Hepatocyte (in vitro differentiated cells): ENCODE results near the gene NT5C. TPM values are rescaled to one million over a fixed set of nuclear protein-coding genes. Genes with fewer than 3 reads are reported as not detected.
A peak's percentile ranks its signal among the peaks of the same experiment; 100 is the strongest.

ENCODE experiments used
- DNase-seq: peaks from one replicate; pipeline ENCODE4 v3.0.0-alpha.2; 2016; ENCODE audit warnings: low spot score
- H2AFZ ChIP-seq: fragments of 200-600 bp; sonication (generic); 2 replicates; pipeline ENCODE4 v1.6.0; 2016; ENCODE audit warnings: antibody characterized with exemption, mild to moderate bottlenecking
- H3K27ac ChIP-seq: fragments of 200-600 bp; sonication (generic); 2 replicates; pipeline ENCODE4 v1.5.1; 2016; ENCODE audit warnings: mild to moderate bottlenecking
- H3K27me3 ChIP-seq: fragments of 200-600 bp; sonication (generic); 2 replicates; pipeline ENCODE4 v1.6.1; 2016
- H3K36me3 ChIP-seq: fragments of 200-600 bp; sonication (generic); replicated peaks from 2 replicates; pipeline ENCODE4 v1.5.1; 2016; ENCODE audit warnings: low read depth; ENCODE audit not compliant: insufficient read depth
- H3K4me1 ChIP-seq: fragments of 200-600 bp; sonication (generic); 2 replicates; pipeline ENCODE4 v1.5.1; 2016; ENCODE audit warnings: mild to moderate bottlenecking, moderate library complexity; ENCODE audit not compliant: insufficient read depth
- H3K4me2 ChIP-seq: fragments of 200-600 bp; sonication (generic); 2 replicates; pipeline ENCODE4 v1.6.0; 2016
- H3K4me3 ChIP-seq: fragments of 200-600 bp; sonication (generic); 2 replicates; pipeline ENCODE4 v1.5.1; 2016; ENCODE audit warnings: mild to moderate bottlenecking
- H3K79me2 ChIP-seq: fragments of 200-600 bp; sonication (generic); 2 replicates; pipeline ENCODE4 v1.6.0; 2017; ENCODE audit warnings: mild to moderate bottlenecking
- H3K9me2 ChIP-seq: fragments of 200-600 bp; sonication (generic); replicated peaks from 2 replicates; pipeline ENCODE4 v1.6.0; 2017; ENCODE audit warnings: mild to moderate bottlenecking; ENCODE audit not compliant: insufficient read depth
- H3K9me3 ChIP-seq: fragments of 200-600 bp; sonication (generic); 2 replicates; pipeline ENCODE4 v1.5.1; 2016; ENCODE audit warnings: low read depth, mild to moderate bottlenecking
- H4K20me1 ChIP-seq: fragments of 200-600 bp; sonication (generic); 2 replicates; pipeline ENCODE4 v1.6.0; 2016; ENCODE audit warnings: mild to moderate bottlenecking; ENCODE audit not compliant: insufficient read depth, poor library complexity, severe bottlenecking
- EZH2 ChIP-seq: fragments of 200-600 bp; sonication (generic); IDR thresholded peaks from 2 replicates; pipeline ENCODE4 v1.6.1; 2016; ENCODE audit warnings: antibody characterized with exemption, mild to moderate bottlenecking, borderline replicate concordance
- EZH2phosphoT487 ChIP-seq: fragments of 200-600 bp; sonication (generic); IDR thresholded peaks from one replicate; pipeline ENCODE4 v1.6.1; 2018; ENCODE audit warnings: antibody characterized with exemption, mild to moderate bottlenecking, low read depth, moderate library complexity; ENCODE audit not compliant: unreplicated experiment, severe bottlenecking
- WGBS: methylation state at CpG from one replicate; pipeline ENCODE4 v1.1.6; 2016; ENCODE audit warnings: low lambda C conversion rate; ENCODE audit errors: missing lambda C conversion rate; 5-methylcytosine and 5-hydroxymethylcytosine counted together
- polyA plus RNA-seq: library from polyadenylated mRNA; unstranded; fragments of >200 nt; fragmentation: Nextera tagmentation; extraction: Ambion mirVana; gene quantifications from 2 replicates; pipeline ENCODE4 v1.2.1, GENCODE V29; 2016
- total RNA-seq: library from RNA; depleted of rRNA; stranded (reverse); fragments of >200 nt; gene quantifications from 2 replicates; pipeline ENCODE4 v1.2.3, GENCODE V29; 2014
- TF ChIP-seq, protein P1 (sequence below): fragments of 200-600 bp; sonication (generic); IDR thresholded peaks from 2 replicates; pipeline ENCODE4 v1.5.1; 2016; ENCODE audit warnings: antibody characterized with exemption, mild to moderate bottlenecking; ENCODE audit not compliant: poor library complexity

The NT5C gene
- total and polyA plus RNA-seq, 2 experiments from 2014 or later: 46.3 to 73.3 TPM

DNA sequence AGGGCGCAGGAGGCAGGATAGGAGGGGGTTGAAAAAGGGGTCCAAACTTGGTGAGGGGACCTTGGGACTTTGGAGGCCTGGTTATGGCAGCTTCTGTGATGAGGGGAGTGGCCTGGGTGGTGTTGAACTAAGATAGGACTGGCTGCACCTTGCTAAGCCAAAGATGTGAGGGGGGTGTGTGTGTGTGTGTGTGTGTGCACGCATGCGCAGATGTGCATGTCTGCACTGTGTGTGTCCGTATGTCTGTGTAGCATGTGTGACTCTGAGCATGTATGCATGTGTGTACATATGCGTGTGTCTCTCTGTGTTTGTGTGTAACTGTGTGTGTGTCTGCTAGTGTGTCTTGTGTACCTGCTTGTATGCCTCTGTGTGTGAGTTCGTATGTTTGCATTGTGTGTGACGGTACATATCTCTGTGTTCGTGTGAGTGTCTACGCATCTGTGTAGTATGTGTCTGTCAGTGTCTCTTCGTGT, 39.7 kb downstream of the NT5C start:
- Histone ChIP-seq H3K79me2 (peaks cover 51% of the 10 kb centered on the region), H3K27ac (peak overlapping the region; percentile 99), H3K27me3 (no peaks in the 10 kb centered on the region), H3K9me2 (no peaks in the 10 kb centered on the region), H3K36me3 (no peaks in the 10 kb centered on the region), H3K4me1 (peaks cover 65% of the 10 kb centered on the region), H3K4me3 (no peak overlapping the region), H3K4me2 (peak overlapping the region; percentile 91), H4K20me1 (no peaks in the 10 kb centered on the region), H3K9me3 (no peaks in the 10 kb centered on the region), H2AFZ (no peak overlapping the region)
- WGBS: 82% methylated on average over 10 of the region's 10 CpGs
- TF ChIP-seq, protein P1, sequence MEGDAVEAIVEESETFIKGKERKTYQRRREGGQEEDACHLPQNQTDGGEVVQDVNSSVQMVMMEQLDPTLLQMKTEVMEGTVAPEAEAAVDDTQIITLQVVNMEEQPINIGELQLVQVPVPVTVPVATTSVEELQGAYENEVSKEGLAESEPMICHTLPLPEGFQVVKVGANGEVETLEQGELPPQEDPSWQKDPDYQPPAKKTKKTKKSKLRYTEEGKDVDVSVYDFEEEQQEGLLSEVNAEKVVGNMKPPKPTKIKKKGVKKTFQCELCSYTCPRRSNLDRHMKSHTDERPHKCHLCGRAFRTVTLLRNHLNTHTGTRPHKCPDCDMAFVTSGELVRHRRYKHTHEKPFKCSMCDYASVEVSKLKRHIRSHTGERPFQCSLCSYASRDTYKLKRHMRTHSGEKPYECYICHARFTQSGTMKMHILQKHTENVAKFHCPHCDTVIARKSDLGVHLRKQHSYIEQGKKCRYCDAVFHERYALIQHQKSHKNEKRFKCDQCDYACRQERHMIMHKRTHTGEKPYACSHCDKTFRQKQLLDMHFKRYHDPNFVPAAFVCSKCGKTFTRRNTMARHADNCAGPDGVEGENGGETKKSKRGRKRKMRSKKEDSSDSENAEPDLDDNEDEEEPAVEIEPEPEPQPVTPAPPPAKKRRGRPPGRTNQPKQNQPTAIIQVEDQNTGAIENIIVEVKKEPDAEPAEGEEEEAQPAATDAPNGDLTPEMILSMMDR: no peak
- TF ChIP-seq EZH2 (no peak), EZH2phosphoT487 (no peak)
- DNase-seq: no peak

DNA sequence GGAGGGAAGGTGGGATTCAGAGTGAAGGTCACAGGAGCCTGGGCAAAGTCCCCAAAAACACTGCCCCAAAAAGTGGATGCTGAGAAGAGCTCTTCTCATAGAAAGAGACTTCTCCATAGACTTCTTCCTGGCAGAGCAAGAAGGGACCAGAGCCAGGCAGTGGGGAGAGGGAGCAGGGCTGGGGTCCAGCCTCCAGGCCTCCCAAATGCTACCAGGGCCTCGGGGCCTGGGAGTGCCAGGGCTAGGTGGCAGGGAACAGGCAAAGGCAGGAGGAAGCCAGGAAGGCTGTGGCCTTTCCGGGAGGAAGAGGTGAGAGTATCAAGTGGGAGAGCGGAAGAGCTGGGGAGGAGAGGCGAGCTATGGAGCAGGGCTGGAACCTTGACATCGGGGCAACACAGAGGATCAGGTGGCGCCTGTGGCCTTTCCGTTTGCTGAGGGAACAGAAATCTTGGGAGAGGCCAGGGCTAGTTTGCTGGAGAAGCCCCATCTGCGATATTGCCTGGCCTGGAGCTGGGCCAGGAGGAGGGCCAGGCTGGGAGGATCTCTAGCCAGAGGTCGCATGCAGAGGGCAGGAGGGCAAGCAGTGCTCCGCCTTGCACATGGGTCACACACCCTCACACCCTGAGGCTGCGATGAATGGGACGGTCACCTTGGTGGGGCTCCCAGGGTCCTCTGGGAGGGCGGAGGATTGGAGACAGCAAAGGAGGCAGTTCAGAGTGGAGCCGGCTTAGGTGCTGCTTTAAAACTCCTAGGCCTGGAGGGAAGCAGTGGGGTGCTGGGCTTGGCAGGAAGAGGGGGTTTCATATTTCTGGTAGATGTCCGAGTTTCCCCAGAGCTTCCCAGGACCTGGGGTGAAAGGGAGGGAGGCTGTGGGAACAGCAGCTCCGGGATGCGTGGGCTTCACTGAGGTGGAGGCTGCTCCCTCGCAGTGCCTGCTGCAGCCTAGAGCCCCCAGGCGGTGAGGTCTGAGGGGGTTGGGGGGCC, 40.4 kb downstream of the NT5C start:
- no peaks in the 10 kb centered on the region for H3K9me3 ChIP-seq
- TF ChIP-seq EZH2 (no peak), EZH2phosphoT487 (no peak)
- TF ChIP-seq, protein P1: no peak
- H3K27ac ChIP-seq: peak overlapping the region; percentile 99
- H3K4me3 ChIP-seq: no peak overlapping the region
- WGBS: 52% methylated on average over 15 of the region's 19 CpGs
- H4K20me1 ChIP-seq: no peaks in the 10 kb centered on the region
- H3K36me3 ChIP-seq: no peaks in the 10 kb centered on the region
- H3K4me1 ChIP-seq: peaks cover 70% of the 10 kb centered on the region
- H3K27me3 ChIP-seq: no peaks in the 10 kb centered on the region
- no peaks in the 10 kb centered on the region for H3K9me2 ChIP-seq
- peak overlapping the region; percentile 91 for H3K4me2 ChIP-seq
- H3K79me2 ChIP-seq: peaks cover 51% of the 10 kb centered on the region
- no peak overlapping the region for H2AFZ ChIP-seq
- DNase-seq: no peak

DNA sequence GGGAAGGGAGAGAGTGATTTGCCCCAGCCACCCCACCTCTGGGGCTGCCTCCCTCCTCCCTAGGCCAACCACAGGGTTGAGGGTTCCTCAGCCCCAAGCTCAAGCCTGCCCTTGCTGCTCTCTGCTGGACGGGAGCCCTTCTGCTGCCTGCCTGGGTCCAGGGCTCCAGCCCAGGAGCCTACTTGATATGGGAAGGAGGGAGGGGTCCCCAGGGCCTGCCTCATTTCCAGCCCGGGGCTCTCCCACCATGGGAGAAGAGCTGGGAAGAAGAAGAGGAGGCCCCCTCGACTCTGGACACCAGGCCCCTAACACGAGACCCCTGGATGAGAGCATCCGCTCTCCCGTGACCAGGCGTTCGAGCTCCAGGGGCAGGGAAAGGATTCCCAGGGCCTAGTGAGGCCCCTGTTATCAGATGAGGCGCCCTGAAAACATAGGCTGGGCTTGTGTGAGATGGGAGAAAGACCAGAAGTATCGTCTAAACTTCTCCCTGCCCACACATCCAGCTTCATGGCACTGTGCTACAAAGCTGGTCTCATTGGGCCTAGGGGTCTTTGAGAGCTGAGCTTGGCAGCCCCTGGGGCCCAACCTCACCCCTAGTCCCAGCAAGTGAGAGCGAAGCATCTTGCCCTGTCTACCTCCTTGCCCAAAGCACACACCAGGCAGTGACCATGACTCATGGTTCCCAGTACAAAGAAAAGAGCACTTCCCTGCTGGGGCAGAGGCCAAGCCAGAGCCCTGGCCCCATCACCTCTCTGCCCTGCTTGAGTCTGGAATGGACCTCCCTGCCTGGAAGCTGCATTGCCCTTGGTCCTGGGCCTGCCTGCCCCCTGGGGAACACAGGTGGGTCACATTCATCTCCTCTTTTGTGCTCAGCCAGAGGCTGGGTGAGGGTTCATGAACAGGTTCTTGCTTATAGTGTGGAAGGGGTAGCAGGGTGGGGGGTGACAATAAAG, 42.8 kb downstream of the NT5C start:
- peaks cover 69% of the 10 kb centered on the region for H3K4me1 ChIP-seq
- no peak overlapping the region for H2AFZ ChIP-seq
- H3K27ac ChIP-seq: peak overlapping the region; percentile 99

More for the DNA sequence above, 42.8 kb downstream of the NT5C start:
- H4K20me1 ChIP-seq: no peaks in the 10 kb centered on the region
- no peaks in the 10 kb centered on the region for H3K9me3 ChIP-seq
- peak overlapping the region; percentile 63 for H3K4me3 ChIP-seq
- peak; percentile 53 for DNase-seq
- H3K9me2 ChIP-seq: no peaks in the 10 kb centered on the region
- H3K4me2 ChIP-seq: peak overlapping the region; percentile 91
- no peaks in the 10 kb centered on the region for H3K36me3 ChIP-seq
- TF ChIP-seq, protein P1: no peak
- TF ChIP-seq EZH2: no peak
- TF ChIP-seq EZH2phosphoT487: no peak
- H3K27me3 ChIP-seq: no peaks in the 10 kb centered on the region
- 48% methylated on average over 11 of the region's 11 CpGs for WGBS
- peaks cover 41% of the 10 kb centered on the region for H3K79me2 ChIP-seq
